Right lobe of liver (tissue), 6 donors: Measurements from ENCODE around the gene OR5AN1. TPM values are rescaled to one million over a fixed set of nuclear protein-coding genes. Genes with fewer than 3 reads are reported as not detected.

Source experiments
- ATAC-seq, 4 donors: fragments of 200-7000 bp; cut with Tn5 transposase; one replicate each; pipeline ENCODE4 v1.9.1; 2020; ENCODE audit warnings: mild to moderate bottlenecking in 4 of 4, moderate library complexity in 4 of 4
- DNase-seq, 3 donors: peaks; one replicate each; pipeline ENCODE4 v3.0.0-alpha.2; 2020
- H3K27ac ChIP-seq, 3 donors: fragments of 200-600 bp; one replicate each; pipeline ENCODE4 v1.8.0; 2022
- H3K27me3 ChIP-seq, 2 donors: fragments of 200-600 bp; one replicate each; pipeline ENCODE4 v1.8.0; 2022
- H3K36me3 ChIP-seq, 4 donors: fragments of 200-600 bp; sonication (generic) in 1 of 4; one replicate each; pipeline versions ENCODE4 v1.5.1 to v1.8.0; 2017 to 2022; ENCODE audit warnings: control low read depth in 1 of 4
- H3K4me1 ChIP-seq, 4 donors: fragments of 200-600 bp; sonication (generic) in 1 of 4; one replicate each; pipeline versions ENCODE4 v1.5.1 to v1.8.0; 2017 to 2022; ENCODE audit warnings: control low read depth in 1 of 4
- H3K4me3 ChIP-seq, 3 donors: fragments of 200-600 bp; one replicate each; pipeline ENCODE4 v1.8.0; 2022
- H3K9me3 ChIP-seq, 4 donors: fragments of 200-600 bp; sonication (generic) in 1 of 4; one replicate each; pipeline versions ENCODE4 v1.5.1 to v1.8.0; 2017 to 2022; ENCODE audit warnings: control low read depth in 1 of 4
- POLR2A ChIP-seq: fragments of 450-650 bp; IDR thresholded peaks from one replicate; pipeline ENCODE4 v1.6.1; 2017; ENCODE audit warnings: antibody characterized with exemption, mild to moderate bottlenecking
- WGBS: methylation state at CpG from one replicate; pipeline ENCODE4 v1.1.6; 2018; ENCODE audit warnings: low coverage, low lambda C conversion rate; ENCODE audit not compliant: insufficient coverage; ENCODE audit errors: missing lambda C conversion rate; 5-methylcytosine and 5-hydroxymethylcytosine counted together
- intact Hi-C, 2 donors: fragments of 100-400 bp; cut with DNase I; formaldehyde crosslinking; loops; one replicate each; pipeline versions ENCODE4 v1.11.2 to v1.14.1; 2022
- total RNA-seq, 6 experiments: library from RNA; depleted of rRNA in 2 of 6; stranded (reverse); fragments of >200 nt in 2 of 6; fragmentation: NEBNext Ultra II Directional in 3 of 6; extraction: Animal tissue kit (Norgen Biotek cat#: 25700) in 3 of 6; gene quantifications; one replicate each; pipeline versions ENCODE4 v1.1.0 to v1.2.4, GENCODE V29; 2016 to 2023
- TF ChIP-seq, protein P1 (sequence below), 4 donors: fragments of 200-600 bp in 3 of 4; fragments of 450-650 bp in 1 of 4; IDR thresholded peaks; one replicate each; pipeline versions ENCODE4 v1.5.1 to v1.8.0; 2016 to 2022; ENCODE audit warnings: antibody characterized with exemption in 4 of 4, mild to moderate bottlenecking in 2 of 4
- donor health status: DM: no; HTN: yes; CAD: no.
- donor health status: DM: no; HTN: no; CAD: no.
- donor health status: DM: no; HTN: no; CAD: no.
- donor health status: DM: no; HTN: yes; CAD: no.
- donor health status: DM: no; HTN: yes; CAD: no.

The OR5AN1 gene
- total RNA-seq, 6 experiments from 2014 or later, result 0.02 to 0.07 TPM; not detected in 4

DNA sequence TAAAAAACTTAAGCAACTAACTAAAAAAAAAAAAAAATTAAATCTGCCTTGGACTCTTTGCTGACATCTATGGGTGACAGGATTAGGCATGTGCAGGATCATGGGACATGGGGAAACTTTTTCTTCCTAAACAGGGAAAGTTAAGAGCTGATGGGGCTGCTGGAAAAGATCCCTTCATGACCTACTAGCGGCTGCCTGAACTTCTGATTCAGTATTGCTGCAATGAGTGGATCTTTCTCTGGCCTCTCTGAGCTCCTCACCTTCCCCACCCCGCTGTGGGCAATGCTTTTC lies 42.5 kb downstream of the OR5AN1 start:
- 52% methylated on average over 2 of the region's 2 CpGs for WGBS
- peak overlapping the region; percentile 13 to 72 (median 42) for H3K27ac ChIP-seq

DNA sequence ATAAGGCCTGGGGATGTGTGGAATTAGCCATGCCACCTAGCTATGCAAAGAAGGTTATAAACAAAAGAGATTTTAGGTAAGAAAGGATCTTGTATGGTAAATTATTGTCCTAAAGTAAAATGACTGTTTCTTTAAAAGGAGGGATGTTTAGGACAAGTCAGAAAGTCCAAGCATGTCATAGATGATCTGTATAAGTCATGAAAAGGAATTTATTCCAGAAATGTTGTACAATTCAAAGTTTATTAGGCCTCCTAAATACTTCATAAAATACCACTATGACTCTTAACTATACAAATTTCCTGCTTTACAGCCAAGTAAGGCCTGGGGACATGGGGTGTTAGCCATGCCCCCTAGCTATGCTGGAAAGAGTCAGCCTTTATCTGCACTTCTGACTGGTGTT lies 44.9 kb downstream of the OR5AN1 start:
- no peak for TF ChIP-seq POLR2A
- TF ChIP-seq, protein P1, sequence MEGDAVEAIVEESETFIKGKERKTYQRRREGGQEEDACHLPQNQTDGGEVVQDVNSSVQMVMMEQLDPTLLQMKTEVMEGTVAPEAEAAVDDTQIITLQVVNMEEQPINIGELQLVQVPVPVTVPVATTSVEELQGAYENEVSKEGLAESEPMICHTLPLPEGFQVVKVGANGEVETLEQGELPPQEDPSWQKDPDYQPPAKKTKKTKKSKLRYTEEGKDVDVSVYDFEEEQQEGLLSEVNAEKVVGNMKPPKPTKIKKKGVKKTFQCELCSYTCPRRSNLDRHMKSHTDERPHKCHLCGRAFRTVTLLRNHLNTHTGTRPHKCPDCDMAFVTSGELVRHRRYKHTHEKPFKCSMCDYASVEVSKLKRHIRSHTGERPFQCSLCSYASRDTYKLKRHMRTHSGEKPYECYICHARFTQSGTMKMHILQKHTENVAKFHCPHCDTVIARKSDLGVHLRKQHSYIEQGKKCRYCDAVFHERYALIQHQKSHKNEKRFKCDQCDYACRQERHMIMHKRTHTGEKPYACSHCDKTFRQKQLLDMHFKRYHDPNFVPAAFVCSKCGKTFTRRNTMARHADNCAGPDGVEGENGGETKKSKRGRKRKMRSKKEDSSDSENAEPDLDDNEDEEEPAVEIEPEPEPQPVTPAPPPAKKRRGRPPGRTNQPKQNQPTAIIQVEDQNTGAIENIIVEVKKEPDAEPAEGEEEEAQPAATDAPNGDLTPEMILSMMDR (IDR thresholded peaks at IDR 0.05), result no peak
- H3K4me1 ChIP-seq, result peaks cover 0 to 23% (median 11%) of the 10 kb centered on the region in 4 donors
- H3K36me3 ChIP-seq, result no peaks in the 10 kb centered on the region
- no peaks in the 10 kb centered on the region for H3K27me3 ChIP-seq
- DNase-seq (no peak), ATAC-seq (no peak)
- H3K4me3 ChIP-seq, result no peak overlapping the region
- no peak overlapping the region for H3K27ac ChIP-seq
- intact Hi-C loops, result no loop called here
- H3K9me3 ChIP-seq, result no peaks in the 10 kb centered on the region

More for the DNA sequence above, 42.5 kb downstream of the OR5AN1 start:
- Histone ChIP-seq H3K4me3 (peak overlapping the region in 1 of 3 donors; percentile 9), H3K4me1 (peaks cover 0 to 23% (median 11%) of the 10 kb centered on the region in 4 donors), H3K9me3 (no peaks in the 10 kb centered on the region), H3K27me3 (no peaks in the 10 kb centered on the region), H3K36me3 (no peaks in the 10 kb centered on the region)
- intact Hi-C loops, result no loop called here
- ATAC-seq, result peak; percentile 49 to 75 (median 62)
- no peak for DNase-seq
- TF ChIP-seq POLR2A, result no peak
- TF ChIP-seq, protein P1 (IDR thresholded peaks at IDR 0.05), result peak; percentile 11 to 40 (median 30)

DNA sequence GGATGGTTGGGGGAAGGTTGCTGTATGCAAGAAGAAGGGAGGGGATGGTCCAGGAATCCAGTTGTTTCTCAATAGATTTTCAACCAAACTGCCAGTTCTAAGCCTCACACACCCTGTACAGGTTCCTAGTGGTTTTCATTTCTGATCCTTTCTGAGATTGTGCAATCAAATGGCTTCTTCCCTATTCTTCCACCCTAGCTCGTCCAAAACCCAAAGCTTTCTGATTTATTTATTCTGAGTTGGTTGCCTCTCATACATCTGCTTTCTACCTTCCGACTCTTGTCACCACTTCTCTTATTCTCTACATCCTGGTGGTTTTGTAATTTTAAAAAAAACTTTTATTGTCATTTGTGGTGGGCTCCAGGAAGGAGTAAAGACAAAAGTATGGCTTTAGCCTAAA lies 55.0 kb downstream of the OR5AN1 start:
- Histone ChIP-seq H3K27ac (no peak overlapping the region), H3K27me3 (no peaks in the 10 kb centered on the region), H3K4me3 (no peak overlapping the region), H3K9me3 (no peaks in the 10 kb centered on the region), H3K4me1 (no peaks in the 10 kb centered on the region), H3K36me3 (no peaks in the 10 kb centered on the region)
- ATAC-seq (no peak), DNase-seq (no peak)
- intact Hi-C loops, result no loop called here
- TF ChIP-seq, protein P1 (IDR thresholded peaks at IDR 0.05), result no peak
- no peak for TF ChIP-seq POLR2A
- WGBS, result 21% methylated on average over 2 of the region's 2 CpGs

DNA sequence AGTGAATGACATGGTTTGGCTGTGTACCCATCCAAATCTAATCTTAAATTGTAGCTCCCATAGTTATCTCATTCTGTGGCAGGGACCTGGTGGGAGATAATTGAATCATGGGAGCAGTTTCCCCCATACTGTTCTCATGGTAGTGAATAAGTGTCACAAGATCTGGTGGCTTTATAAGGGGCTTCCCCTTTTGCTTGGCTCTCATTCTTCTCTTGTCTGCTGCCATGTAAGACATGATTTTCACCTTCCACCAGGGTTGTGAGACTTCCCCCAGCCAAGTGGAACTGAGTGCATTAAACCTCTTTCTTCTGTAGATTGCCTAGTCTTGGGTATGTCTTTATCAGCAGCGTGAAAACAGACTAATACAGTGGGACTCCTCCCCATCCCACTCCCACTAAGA lies 56.4 kb downstream of the OR5AN1 start:
- WGBS, result 71% methylated on average over 1 of the region's 1 CpG
- intact Hi-C loops, result no loop called here
- H3K27me3 ChIP-seq, result no peaks in the 10 kb centered on the region

More for the DNA sequence above, 56.4 kb downstream of the OR5AN1 start:
- Histone ChIP-seq H3K4me3 (no peak overlapping the region), H3K27ac (no peak overlapping the region), H3K36me3 (no peaks in the 10 kb centered on the region), H3K9me3 (no peaks in the 10 kb centered on the region), H3K4me1 (no peaks in the 10 kb centered on the region)
- no peak for TF ChIP-seq POLR2A
- TF ChIP-seq, protein P1 (IDR thresholded peaks at IDR 0.05), result no peak
- DNase-seq, result no peak
- no peak for ATAC-seq
